Activated naive CD4-positive, alpha-beta T cell treated with anti-CD3 and anti-CD28 coated beads, Interleukin-2, amount 50 U/mL, for 24 hours (primary cell): ENCODE data around the gene SAMD5.

Experiments
- H3K27ac Mint-ChIP-seq: one replicate; pipeline ENCODE4 v1.8.0; 2021; ENCODE audit warnings: mild to moderate bottlenecking, mixed read lengths
- H3K27me3 Mint-ChIP-seq: one replicate; pipeline ENCODE4 v1.8.0; 2021; ENCODE audit warnings: mixed read lengths
- H3K36me3 Mint-ChIP-seq: one replicate; pipeline ENCODE4 v1.8.0; 2021; ENCODE audit warnings: mixed read lengths
- H3K4me1 Mint-ChIP-seq: one replicate; pipeline ENCODE4 v1.8.0; 2021; ENCODE audit warnings: mixed read lengths
- H3K4me3 Mint-ChIP-seq: one replicate; pipeline ENCODE4 v1.8.0; 2021; ENCODE audit warnings: mild to moderate bottlenecking, mixed read lengths
- H3K9me3 Mint-ChIP-seq: one replicate; pipeline ENCODE4 v1.8.0; 2021; ENCODE audit warnings: mixed read lengths

The SAMD5 gene

GRCh38 chr6:147615659-147616456, 107.4 kb downstream of the SAMD5 start:
- peaks cover 1% of the 10 kb centered on the region for H3K27me3 Mint-ChIP-seq
- no peaks in the 10 kb centered on the region for H3K36me3 Mint-ChIP-seq
- no peaks in the 10 kb centered on the region for H3K4me1 Mint-ChIP-seq

DNA sequence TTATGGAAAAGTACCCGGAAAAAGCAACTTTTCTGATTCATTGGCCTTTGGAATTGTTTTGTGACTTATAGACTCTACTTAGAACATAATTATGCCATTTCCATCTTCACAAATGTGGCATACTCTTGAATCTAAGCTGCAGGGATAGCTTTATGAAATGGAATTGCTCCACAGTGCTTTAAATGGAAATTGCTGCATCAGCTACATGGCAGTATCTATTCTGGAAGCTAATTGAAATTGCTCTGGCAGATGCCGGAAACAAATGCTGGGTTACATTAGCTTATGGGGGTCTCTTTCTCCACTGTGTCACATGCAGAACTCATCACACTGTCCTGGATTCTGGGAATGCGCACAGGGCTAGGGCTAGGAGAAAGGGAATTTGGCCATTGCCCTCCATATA, 108.9 kb downstream of the SAMD5 start:
- Mint-ChIP-seq H3K9me3 (no peaks in the 10 kb centered on the region), H3K4me3 (no peak overlapping the region), H3K4me1 (no peaks in the 10 kb centered on the region), H3K36me3 (no peaks in the 10 kb centered on the region), H3K27ac (no peak overlapping the region), H3K27me3 (peaks cover 1% of the 10 kb centered on the region)

More at GRCh38 chr6:147615659-147616456, 107.4 kb downstream of the SAMD5 start:
- no peak overlapping the region for H3K27ac Mint-ChIP-seq
- H3K9me3 Mint-ChIP-seq = no peaks in the 10 kb centered on the region
- H3K4me3 Mint-ChIP-seq = no peak overlapping the region

DNA sequence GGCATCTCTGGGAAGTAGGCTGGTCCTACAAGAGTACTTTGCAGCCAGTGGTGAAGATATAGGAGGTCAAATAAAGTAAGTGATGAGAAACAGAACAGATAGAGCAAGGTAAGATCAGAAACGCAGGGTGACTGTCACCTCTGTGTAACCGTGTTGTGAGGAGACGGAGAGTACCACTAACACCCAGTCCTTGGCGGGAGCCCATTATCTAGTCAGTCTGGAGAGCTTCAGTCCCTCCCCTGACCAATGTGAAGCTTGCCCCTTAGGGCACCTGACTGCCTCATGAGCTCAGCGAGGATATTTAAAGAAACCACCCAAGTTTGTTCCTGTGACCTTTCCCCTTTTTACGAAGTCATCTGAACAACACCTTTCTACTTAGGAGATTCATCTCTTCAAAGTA, 110.0 kb downstream of the SAMD5 start:
- H3K9me3 Mint-ChIP-seq = no peaks in the 10 kb centered on the region
- H3K27ac Mint-ChIP-seq = no peak overlapping the region
- H3K4me3 Mint-ChIP-seq = no peak overlapping the region
- peaks cover under 1% of the 10 kb centered on the region for H3K27me3 Mint-ChIP-seq
- no peaks in the 10 kb centered on the region for H3K36me3 Mint-ChIP-seq
- H3K4me1 Mint-ChIP-seq = no peaks in the 10 kb centered on the region

DNA sequence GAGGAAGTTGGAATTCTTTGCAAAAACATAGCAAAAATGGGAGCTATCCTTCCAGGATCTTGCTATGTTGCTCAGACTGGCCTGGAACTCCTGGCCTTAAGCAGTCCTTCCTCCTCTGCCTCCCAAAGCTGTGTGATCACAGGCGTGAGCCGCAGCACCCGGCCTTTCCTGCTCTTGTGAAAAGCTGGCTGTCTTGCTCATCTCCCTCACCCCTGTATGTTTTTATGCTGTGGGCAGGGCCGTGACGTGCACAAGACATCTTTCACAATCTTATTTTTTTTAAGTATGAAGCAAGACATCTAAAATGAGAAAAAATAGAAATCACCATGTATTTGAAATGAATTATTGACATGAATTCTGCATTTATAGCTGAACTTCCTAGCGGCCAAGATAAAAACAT, 110.4 kb downstream of the SAMD5 start:
- H3K36me3 Mint-ChIP-seq = no peaks in the 10 kb centered on the region
- H3K4me1 Mint-ChIP-seq = no peaks in the 10 kb centered on the region
- no peak overlapping the region for H3K4me3 Mint-ChIP-seq
- no peaks in the 10 kb centered on the region for H3K27me3 Mint-ChIP-seq
- no peaks in the 10 kb centered on the region for H3K9me3 Mint-ChIP-seq
- H3K27ac Mint-ChIP-seq = no peak overlapping the region
